Activated CD4-positive, alpha-beta T cell treated with anti-CD3 and anti-CD28 coated beads, Interleukin-2, amount 10 ng/mL, durations not matched to agents 7 days and 5 days (primary cell): Measurements from ENCODE around the gene ZMAT5. TPM values are rescaled to one million over a fixed set of nuclear protein-coding genes. Genes with fewer than 3 reads are reported as not detected.
"Not testable (repeated sequence)": the region's sequence is repeated elsewhere in the genome, so short reads cannot be mapped to it uniquely, and the experiment has no call there.

Source experiments
- CTCF ChIA-PET: fragments of 350-600 bp; sonication (Branson Sonifier 250); formaldehyde crosslinking; loops from one replicate; lab custom pipeline; 2021; ENCODE audit warnings: antibody characterized with exemption; lab: Charles Lee
- POLR2A ChIA-PET: fragments of 350-600 bp; sonication (Branson Sonifier 250); formaldehyde crosslinking; loops from one replicate; lab custom pipeline; 2021; ENCODE audit warnings: antibody characterized with exemption; lab: Charles Lee
- DNase-seq: peaks from one replicate; pipeline ENCODE4 v3.0.0-alpha.2; 2020
- H3K27ac Mint-ChIP-seq: one replicate; pipeline ENCODE4 v1.8.0; 2021; ENCODE audit warnings: mild to moderate bottlenecking, moderate library complexity, mixed read lengths
- H3K27me3 Mint-ChIP-seq: one replicate; pipeline ENCODE4 v1.8.0; 2021; ENCODE audit warnings: mixed read lengths
- H3K36me3 Mint-ChIP-seq: one replicate; pipeline ENCODE4 v1.8.0; 2021; ENCODE audit warnings: low read depth, mixed read lengths
- H3K4me1 Mint-ChIP-seq: one replicate; pipeline ENCODE4 v1.8.0; 2021; ENCODE audit warnings: mixed read lengths
- H3K4me3 Mint-ChIP-seq: one replicate; pipeline ENCODE4 v1.8.0; 2021; ENCODE audit warnings: mild to moderate bottlenecking, moderate library complexity, mixed read lengths
- H3K9me3 Mint-ChIP-seq: one replicate; pipeline ENCODE4 v1.8.0; 2021; ENCODE audit warnings: mixed read lengths
- total RNA-seq, 2 experiments: library from RNA; stranded (reverse); gene quantifications; one replicate each; pipeline ENCODE4 v1.2.3, GENCODE V29; 2021

ZMAT5 gene
- total RNA-seq, 2 experiments from 2014 or later: 19.3 to 21.0 TPM

DNA sequence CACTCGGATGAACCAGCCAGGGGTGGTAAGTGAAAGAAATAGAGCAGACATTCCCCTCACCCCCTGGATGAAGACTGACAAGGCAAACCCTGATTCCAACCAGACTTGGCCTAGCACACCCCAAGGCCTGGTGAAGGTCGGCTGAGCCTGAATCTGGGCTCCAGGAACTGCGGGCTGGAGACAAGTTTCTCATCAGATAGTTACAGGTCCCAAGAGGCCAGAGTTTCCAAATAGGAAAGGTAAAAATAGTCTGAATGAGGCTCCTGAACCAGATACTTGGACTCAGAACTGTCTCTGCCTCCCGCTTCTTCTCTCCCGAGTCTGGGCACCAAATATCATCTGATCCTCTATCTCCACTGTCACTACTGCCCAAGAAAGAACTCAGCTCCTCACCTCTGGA, 7.8 kb downstream of the ZMAT5 start:
- POLR2A ChIA-PET: no interaction called here
- no peak overlapping the region for H3K4me3 Mint-ChIP-seq
- CTCF ChIA-PET: interaction anchor here (0.5 kb wide), 1 partner anchor 260 kb away, joined by 4 read pairs; no protein-coding TSS in a partner anchor
- H3K9me3 Mint-ChIP-seq: no peaks in the 10 kb centered on the region
- H3K27me3 Mint-ChIP-seq: no peaks in the 10 kb centered on the region
- no peaks in the 10 kb centered on the region for H3K36me3 Mint-ChIP-seq
- no peak overlapping the region for H3K27ac Mint-ChIP-seq
- no peak for DNase-seq
- H3K4me1 Mint-ChIP-seq: peaks cover under 1% of the 10 kb centered on the region

- POLR2A ChIA-PET: interaction anchor here (0.6 kb wide), 1 partner anchor 193 kb away, joined by 3 read pairs; no protein-coding TSS in a partner anchor
- Mint-ChIP-seq H3K9me3 (no peaks in the 10 kb centered on the region), H3K4me1 (no peaks in the 10 kb centered on the region), H3K4me3 (no peak overlapping the region), H3K36me3 (no peaks in the 10 kb centered on the region), H3K27ac (peak overlapping the region; percentile 25), H3K27me3 (no peaks in the 10 kb centered on the region)
- CTCF ChIA-PET: no interaction called here
- no peak for DNase-seq
Observed at GRCh38 chr22:29758068-29758622, 8.7 kb downstream of the ZMAT5 start.

GRCh38 chr22:29757096-29757495, 9.7 kb downstream of the ZMAT5 start:
- no peaks in the 10 kb centered on the region for H3K36me3 Mint-ChIP-seq
- no peak overlapping the region for H3K4me3 Mint-ChIP-seq
- H3K27me3 Mint-ChIP-seq: no peaks in the 10 kb centered on the region
- POLR2A ChIA-PET: no interaction called here
- H3K4me1 Mint-ChIP-seq: peaks cover under 1% of the 10 kb centered on the region
- no peaks in the 10 kb centered on the region for H3K9me3 Mint-ChIP-seq
- CTCF ChIA-PET: interaction anchor here (0.6 kb wide), 1 partner anchor 123 kb away, joined by 3 read pairs; no protein-coding TSS in a partner anchor
- H3K27ac Mint-ChIP-seq: no peak overlapping the region
- no peak for DNase-seq

DNA sequence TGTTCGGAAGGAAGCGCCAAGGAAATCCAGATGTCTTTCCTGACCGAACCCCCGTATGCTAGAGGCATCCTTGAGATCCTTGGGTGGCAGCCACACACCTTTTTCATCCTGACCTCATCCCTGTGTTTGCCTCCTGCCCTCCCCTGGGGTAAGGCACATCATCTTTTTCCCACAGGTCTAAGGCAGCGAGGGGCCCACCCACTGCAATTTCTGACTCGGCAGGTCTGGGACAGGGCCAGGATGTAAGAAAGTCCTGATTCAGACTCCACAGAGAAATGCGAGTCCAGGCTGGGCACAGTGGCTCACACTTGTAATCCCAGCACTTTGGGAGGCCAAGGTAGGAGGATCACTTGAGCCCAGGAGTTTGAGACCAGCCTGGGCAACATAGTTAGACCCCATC, 10.5 kb downstream of the ZMAT5 start:
- POLR2A ChIA-PET: no interaction called here
- CTCF ChIA-PET: no interaction called here
- Mint-ChIP-seq H3K27me3 (no peaks in the 10 kb centered on the region), H3K4me1 (peaks cover 7% of the 10 kb centered on the region), H3K36me3 (no peaks in the 10 kb centered on the region), H3K27ac (no peak overlapping the region), H3K9me3 (no peaks in the 10 kb centered on the region), H3K4me3 (no peak overlapping the region)
- DNase-seq: no peak

GRCh38 chr22:29755889-29756288, 10.9 kb downstream of the ZMAT5 start:
- H3K4me1 Mint-ChIP-seq: peaks cover 12% of the 10 kb centered on the region
- H3K4me3 Mint-ChIP-seq: no peak overlapping the region
- H3K27me3 Mint-ChIP-seq: no peaks in the 10 kb centered on the region
- CTCF ChIA-PET: interaction anchor here (0.6 kb wide), 1 partner anchor 172 kb away, joined by 5 read pairs; no protein-coding TSS in a partner anchor
- no peaks in the 10 kb centered on the region for H3K9me3 Mint-ChIP-seq
- no peak for DNase-seq
- POLR2A ChIA-PET: no interaction called here
- H3K27ac Mint-ChIP-seq: no peak overlapping the region
- H3K36me3 Mint-ChIP-seq: no peaks in the 10 kb centered on the region

- H3K27ac Mint-ChIP-seq, DNase-seq, H3K27me3 Mint-ChIP-seq, POLR2A ChIA-PET, H3K36me3 Mint-ChIP-seq, H3K4me3 Mint-ChIP-seq, H3K9me3 Mint-ChIP-seq: not testable (repeated sequence)
- H3K4me1 Mint-ChIP-seq: peaks cover 21% of the 10 kb centered on the region
- CTCF ChIA-PET: interaction anchor here (0.6 to 1.1 kb wide), 2 partner anchors 12 to 171 kb away, joined by 3 to 5 read pairs; partner anchors contain the start of gene ZMAT5
Observed at GRCh38 chr22:29754658-29755395, 12.0 kb downstream of the ZMAT5 start.

DNA sequence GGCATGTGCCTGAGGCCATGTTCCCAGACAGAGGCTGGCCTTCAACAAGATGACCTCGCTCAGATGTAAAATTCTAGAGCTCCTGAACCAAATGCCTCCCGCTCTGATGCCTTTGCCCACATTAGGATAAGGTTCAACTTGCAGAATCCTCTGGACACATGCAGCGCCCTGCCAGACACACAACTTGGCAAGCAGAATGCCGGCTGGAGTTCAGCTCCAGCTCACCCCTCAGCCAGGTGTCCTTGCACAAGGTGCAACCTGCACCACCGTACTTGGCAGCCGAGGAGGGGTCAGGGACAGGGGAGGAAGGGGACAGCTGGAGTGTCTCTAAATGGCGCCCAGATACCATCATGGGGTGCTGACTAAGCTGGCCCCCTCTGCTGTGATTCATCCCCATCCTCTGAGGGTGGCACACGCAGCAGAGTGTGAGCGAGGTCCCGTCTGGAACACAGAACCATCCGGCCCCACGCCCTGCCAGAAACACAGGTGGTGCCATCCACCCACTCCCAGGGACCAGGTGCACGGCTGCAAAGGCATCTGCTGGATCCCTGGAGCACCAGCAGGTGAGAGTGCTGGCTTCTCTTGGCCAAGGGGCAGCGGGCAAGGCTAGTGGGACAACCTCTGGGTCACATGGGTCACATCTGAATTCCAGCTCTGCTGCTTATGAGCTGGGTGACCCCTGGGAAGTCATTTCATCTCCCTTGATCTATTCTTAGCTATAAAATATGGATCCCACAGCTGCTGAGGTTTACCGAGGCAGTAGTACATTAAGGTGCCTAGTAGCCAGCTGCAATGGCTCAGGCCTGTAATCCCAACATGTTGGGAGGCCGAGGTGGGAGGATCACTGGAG, 12.8 kb downstream of the ZMAT5 start:
- ChIA-PET CTCF (interaction anchor here (0.8 to 1.2 kb wide), 5 partner anchors 10 to 36 kb away, joined by 3 to 4 read pairs (median 3); partner anchors contain the start of gene ZMAT5), POLR2A (no interaction called here)
- Mint-ChIP-seq H3K27me3 (no peaks in the 10 kb centered on the region), H3K9me3 (no peaks in the 10 kb centered on the region), H3K4me3 (no peak overlapping the region), H3K36me3 (peaks cover 9% of the 10 kb centered on the region), H3K27ac (no peak overlapping the region), H3K4me1 (peaks cover 21% of the 10 kb centered on the region)
- no peak for DNase-seq

DNA sequence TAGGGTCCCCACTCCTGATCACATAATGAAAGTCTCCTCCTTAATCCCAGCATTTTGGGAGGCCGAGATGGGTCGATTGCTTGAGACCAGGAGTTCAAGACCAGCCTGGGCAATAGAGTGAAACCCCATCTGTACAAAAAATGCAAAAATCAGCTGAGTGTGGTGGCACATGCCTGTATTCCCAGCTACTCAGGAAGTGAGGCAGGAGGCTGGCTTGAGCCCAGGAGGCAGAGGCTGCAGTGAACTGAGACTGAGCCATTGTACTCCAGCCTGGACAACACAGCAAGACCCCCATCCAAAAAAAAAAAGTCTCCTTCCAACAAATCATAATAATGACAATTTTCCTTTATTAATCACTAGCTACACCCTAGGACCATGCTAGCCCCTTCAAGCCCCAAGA, 15.1 kb downstream of the ZMAT5 start:
- ChIA-PET CTCF (interaction anchor here (1.3 kb wide), 1 partner anchor 30 kb away, joined by 4 read pairs; no protein-coding TSS in a partner anchor), POLR2A (no interaction called here)
- H3K27me3 Mint-ChIP-seq: no peaks in the 10 kb centered on the region
- H3K4me3 Mint-ChIP-seq: no peak overlapping the region
- no peaks in the 10 kb centered on the region for H3K9me3 Mint-ChIP-seq
- DNase-seq: no peak
- H3K27ac Mint-ChIP-seq: peak overlapping the region; percentile 83
- H3K36me3 Mint-ChIP-seq: peaks cover 11% of the 10 kb centered on the region
- peaks cover 21% of the 10 kb centered on the region for H3K4me1 Mint-ChIP-seq

DNA sequence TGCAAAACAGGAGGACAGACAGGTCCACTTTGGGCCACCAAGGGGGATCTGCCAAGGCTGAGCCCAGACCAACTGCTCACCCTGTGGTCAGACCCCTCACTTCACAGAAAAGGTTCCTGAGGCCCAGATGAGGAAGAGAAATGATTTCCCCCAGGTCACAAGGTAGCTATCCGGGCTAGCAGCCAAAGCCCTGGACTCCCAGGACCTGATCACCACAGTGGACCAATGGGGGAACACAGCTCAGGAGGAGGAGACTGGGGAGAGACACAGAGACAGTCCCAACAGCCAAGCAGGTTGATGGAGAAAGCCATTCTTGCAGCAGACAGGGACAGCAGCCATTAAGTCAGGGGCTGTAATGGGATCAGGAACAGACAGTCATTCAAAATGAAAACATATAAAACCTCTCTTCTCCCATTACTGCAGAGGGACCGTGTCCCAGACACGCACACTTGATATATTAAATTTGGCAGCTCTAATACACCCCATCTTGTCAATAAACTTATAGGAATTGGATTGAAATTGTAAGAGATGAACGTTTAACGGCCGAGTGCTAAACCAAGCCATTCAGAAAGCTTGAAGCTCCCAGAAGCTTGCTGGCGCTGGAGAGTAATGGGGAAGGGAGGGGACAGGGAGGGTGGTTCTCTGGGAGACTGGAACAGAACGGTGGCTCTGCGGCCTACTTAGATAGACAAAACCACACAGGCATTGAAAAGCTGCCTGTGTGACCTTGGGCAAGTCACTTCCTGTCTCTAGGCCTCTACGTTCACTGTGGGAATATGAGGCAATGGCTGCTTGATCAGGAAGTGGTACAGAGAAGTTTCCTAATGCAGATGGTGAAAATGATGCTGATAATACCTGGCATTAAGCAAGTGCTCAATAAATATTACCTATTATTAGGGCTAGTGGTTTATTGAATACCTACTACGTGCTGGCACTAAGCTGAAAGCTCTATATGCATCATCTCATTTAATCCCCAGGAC, 16.0 kb downstream of the ZMAT5 start:
- Mint-ChIP-seq H3K9me3 (no peaks in the 10 kb centered on the region), H3K4me3 (no peak overlapping the region), H3K27me3 (no peaks in the 10 kb centered on the region), H3K36me3 (peaks cover 11% of the 10 kb centered on the region), H3K27ac (peak overlapping the region; percentile 83), H3K4me1 (peaks cover 21% of the 10 kb centered on the region)
- ChIA-PET CTCF (interaction anchor here (1.3 to 1.5 kb wide), 2 partner anchors 31 to 44 kb away, joined by 3 to 4 read pairs; no protein-coding TSS in a partner anchor), POLR2A (no interaction called here)
- peak; percentile 41 for DNase-seq

GRCh38 chr22:29750029-29750428, 16.8 kb downstream of the ZMAT5 start:
- ChIA-PET POLR2A (no interaction called here), CTCF (interaction anchor here (1.5 kb wide), 1 partner anchor 44 kb away, joined by 3 read pairs; no protein-coding TSS in a partner anchor)
- peaks cover 21% of the 10 kb centered on the region for H3K4me1 Mint-ChIP-seq
- no peak for DNase-seq
- peaks cover 14% of the 10 kb centered on the region for H3K36me3 Mint-ChIP-seq
- H3K9me3 Mint-ChIP-seq: no peaks in the 10 kb centered on the region
- H3K4me3 Mint-ChIP-seq: no peak overlapping the region
- no peaks in the 10 kb centered on the region for H3K27me3 Mint-ChIP-seq
- H3K27ac Mint-ChIP-seq: peak overlapping the region; percentile 83

- H3K27me3 Mint-ChIP-seq: no peaks in the 10 kb centered on the region
- ChIA-PET CTCF (interaction anchor here (0.9 kb wide), 1 partner anchor 9 kb away, joined by 3 read pairs; no protein-coding TSS in a partner anchor), POLR2A (no interaction called here)
- no peaks in the 10 kb centered on the region for H3K9me3 Mint-ChIP-seq
- peaks cover 14% of the 10 kb centered on the region for H3K36me3 Mint-ChIP-seq
- DNase-seq: no peak
- no peak overlapping the region for H3K4me3 Mint-ChIP-seq
- peaks cover 21% of the 10 kb centered on the region for H3K4me1 Mint-ChIP-seq
- no peak overlapping the region for H3K27ac Mint-ChIP-seq
Observed at GRCh38 chr22:29748248-29748893, 18.4 kb downstream of the ZMAT5 start.
